NCI-H69 (cell line): ENCODE data around the gene TCF15.
"Not testable (repeated sequence)": the region's sequence is repeated elsewhere in the genome, so short reads cannot be mapped to it uniquely, and the experiment has no call there.

Source experiments
- DNase-seq: peaks from one replicate; lab custom pipeline; 2025; lab: John Stamatoyannopoulos, UW

Gene TCF15

GRCh38 chr20:578940-579690 lies 31.0 kb downstream of the TCF15 start:
- DNase-seq: not testable (repeated sequence)

GRCh38 chr20:577167-577791 lies 32.8 kb downstream of the TCF15 start:
- peak; percentile 58 for DNase-seq

GRCh38 chr20:576156-576555 lies 34.0 kb downstream of the TCF15 start:
- DNase-seq: peak; percentile 30

- DNase-seq: no peak
Observed at GRCh38 chr20:575230-575629, 34.9 kb downstream of the TCF15 start.

GRCh38 chr20:574297-574942 lies 35.7 kb downstream of the TCF15 start:
- DNase-seq: peak; percentile 77

- peak; percentile 38 for DNase-seq
Observed at GRCh38 chr20:573414-574296, 36.5 kb downstream of the TCF15 start.

- no peak for DNase-seq
Observed at GRCh38 chr20:572727-573126, 37.4 kb downstream of the TCF15 start.

GRCh38 chr20:571754-572441 lies 38.2 kb downstream of the TCF15 start:
- peak; percentile 58 for DNase-seq

- peak; percentile 30 for DNase-seq
Observed at GRCh38 chr20:568673-569415, 41.3 kb downstream of the TCF15 start.

- peak; percentile 30 for DNase-seq
Observed at GRCh38 chr20:568097-568652, 41.9 kb downstream of the TCF15 start.

- no peak for DNase-seq
Observed at GRCh38 chr20:564192-564591, 45.9 kb downstream of the TCF15 start.

GRCh38 chr20:563187-563586 lies 46.9 kb downstream of the TCF15 start:
- no peak for DNase-seq

- DNase-seq: no peak
Observed at GRCh38 chr20:562232-562897, 47.7 kb downstream of the TCF15 start.

GRCh38 chr20:561437-562231 lies 48.5 kb downstream of the TCF15 start:
- peak; percentile 68 for DNase-seq

- DNase-seq: no peak
Observed at GRCh38 chr20:560680-561079, 49.4 kb downstream of the TCF15 start.

- no peak for DNase-seq
Observed at GRCh38 chr20:558117-558516, 52.0 kb downstream of the TCF15 start.

- DNase-seq: no peak
Observed at GRCh38 chr20:556984-557383, 53.1 kb downstream of the TCF15 start.

GRCh38 chr20:555976-556385 lies 54.1 kb downstream of the TCF15 start:
- DNase-seq: no peak
